GM12892 (cell line): Measurements from ENCODE around the gene RPS6KA2.

Experiments used
- POLR2A ChIP-seq: IDR thresholded peaks from 2 replicates; pipeline ENCODE4 v1.6.1; 2011; ENCODE audit warnings: low read depth, low read length, control low read depth
- POLR2AphosphoS5 ChIP-seq: IDR thresholded peaks from 2 replicates; pipeline ENCODE4 v1.6.1; 2011; ENCODE audit warnings: low read depth, low read length, control low read depth
- TAF1 ChIP-seq: IDR thresholded peaks from 2 replicates; pipeline ENCODE4 v1.6.1; 2011; ENCODE audit warnings: low read depth, mild to moderate bottlenecking, control low read depth, low read length, borderline replicate concordance

- TF ChIP-seq TAF1 (no peak), POLR2A (no peak), POLR2AphosphoS5 (no peak)
Measured at GRCh38 chr6:166627875-166628801, 1.1 kb upstream of the RPS6KA2 start.
